ENCODE results near the gene INHBE. TPM values are rescaled to one million over a fixed set of nuclear protein-coding genes. Genes with fewer than 3 reads are reported as not detected.

INHBE gene
- total and polyA plus RNA-seq, 3 experiments from 2014 or later: 0.38 to 0.61 TPM; not detected in 1

DNA sequence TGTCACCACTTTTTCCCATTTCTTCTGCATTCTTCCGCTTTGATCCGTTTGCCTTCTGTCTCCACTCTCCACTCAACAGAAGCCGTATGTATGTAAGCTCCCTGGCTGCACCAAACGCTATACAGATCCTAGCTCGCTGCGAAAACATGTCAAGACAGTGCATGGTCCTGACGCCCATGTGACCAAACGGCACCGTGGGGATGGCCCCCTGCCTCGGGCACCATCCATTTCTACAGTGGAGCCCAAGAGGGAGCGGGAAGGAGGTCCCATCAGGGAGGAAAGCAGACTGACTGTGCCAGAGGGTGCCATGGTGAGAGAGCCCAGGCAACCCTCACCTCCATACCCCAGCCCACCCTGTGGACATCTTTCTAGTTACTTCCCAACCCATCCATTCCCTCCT is 12.8 kb downstream of the INHBE start:
- ChIA-PET POLR2A (no interaction called here), CTCF (no interaction called here)
- H3K4me3 ChIP-seq (ENCODE audit: low read length): no peak overlapping the region

DNA sequence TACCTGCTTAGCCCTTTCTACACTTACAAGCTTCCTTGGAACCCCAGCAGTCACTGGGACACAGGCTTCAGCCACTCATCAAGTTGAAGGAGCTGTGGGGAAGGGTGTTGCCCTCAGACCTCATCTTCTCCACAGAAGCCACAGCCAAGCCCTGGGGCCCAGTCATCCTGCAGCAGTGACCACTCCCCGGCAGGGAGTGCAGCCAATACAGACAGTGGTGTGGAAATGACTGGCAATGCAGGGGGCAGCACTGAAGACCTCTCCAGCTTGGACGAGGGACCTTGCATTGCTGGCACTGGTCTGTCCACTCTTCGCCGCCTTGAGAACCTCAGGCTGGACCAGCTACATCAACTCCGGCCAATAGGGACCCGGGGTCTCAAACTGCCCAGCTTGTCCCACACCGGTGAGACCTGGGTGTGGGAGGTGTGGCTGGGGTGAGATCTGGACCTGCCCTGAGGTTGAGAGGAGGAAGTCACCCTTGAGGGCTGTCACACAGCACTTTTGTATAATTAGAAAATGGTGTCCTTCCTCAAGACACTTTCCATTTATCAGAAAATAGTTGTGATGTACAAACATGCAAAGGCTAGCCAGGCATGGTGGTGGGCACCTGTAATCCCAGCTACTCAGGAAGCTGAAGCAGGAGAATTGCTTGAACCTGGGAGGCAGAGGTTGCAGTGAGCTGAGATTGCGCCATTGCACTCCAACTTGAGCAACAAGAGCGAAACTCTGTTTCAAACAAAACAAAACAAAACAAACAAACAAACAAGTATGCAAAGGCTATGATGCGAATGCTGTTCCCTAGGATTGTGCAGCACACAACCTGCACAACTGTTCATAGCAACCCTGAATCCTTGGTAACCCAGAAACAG is 14.4 kb downstream of the INHBE start:
- Histone ChIP-seq H3K27ac (ENCODE audit: low read depth, low read length) (no peak overlapping the region), H3K4me3 (ENCODE audit: low read length) (no peak overlapping the region), H3K9me3 (ENCODE audit: low read length) (no peaks in the 10 kb centered on the region), H3K27me3 (ENCODE audit: insufficient read depth, low read length, poor library complexity, severe bottlenecking) (no peaks in the 10 kb centered on the region), H3K36me3 (ENCODE audit: insufficient read depth, low read length) (peaks cover 42% of the 10 kb centered on the region), H3K4me1 (ENCODE audit: insufficient read depth, low read length) (peaks cover 40% of the 10 kb centered on the region)
- no peak for DNase-seq
- Mint-ChIP-seq H3K27me3 (no peaks in the 10 kb centered on the region), H3K27ac (peak overlapping the region in 6 of 8 donors; percentile 14 to 75 (median 47)), H3K9me3 (peaks cover 0 to 2% (median 0%) of the 10 kb centered on the region in 5 donors), H3K4me3 (no peak overlapping the region), H3K36me3 (peaks cover 8 to 68% (median 22%) of the 10 kb centered on the region in 3 donors), H3K4me1 (peaks cover 34 to 51% (median 34%) of the 10 kb centered on the region in 3 donors)
- POLR2A ChIA-PET: no interaction called here
- CTCF ChIA-PET: interaction anchor here (1.8 to 1.9 kb wide), 2 partner anchors 9 to 11 kb away, joined by 7 to 9 read pairs; partner anchors contain the start of gene GLI1

More for the DNA sequence above, 12.8 kb downstream of the INHBE start:
- Histone ChIP-seq H3K27me3 (ENCODE audit: insufficient read depth, low read length, poor library complexity, severe bottlenecking) (no peaks in the 10 kb centered on the region), H3K36me3 (ENCODE audit: insufficient read depth, low read length) (peaks cover 29% of the 10 kb centered on the region), H3K27ac (ENCODE audit: low read depth, low read length) (no peak overlapping the region), H3K9me3 (ENCODE audit: low read length) (no peaks in the 10 kb centered on the region), H3K4me1 (ENCODE audit: insufficient read depth, low read length) (peaks cover 27% of the 10 kb centered on the region)
- DNase-seq: no peak
- H3K27me3 Mint-ChIP-seq: peaks cover 0 to 2% of the 10 kb centered on the region in 2 donors
- peak overlapping the region in 5 of 8 donors; percentile 0 to 87 (median 72) for H3K27ac Mint-ChIP-seq
- peaks cover 21 to 40% (median 21%) of the 10 kb centered on the region in 3 donors for H3K4me1 Mint-ChIP-seq
- peaks cover 0 to 54% (median 11%) of the 10 kb centered on the region in 3 donors for H3K36me3 Mint-ChIP-seq
- H3K9me3 Mint-ChIP-seq: peaks cover 0 to 2% (median 0%) of the 10 kb centered on the region in 5 donors
- H3K4me3 Mint-ChIP-seq: no peak overlapping the region

DNA sequence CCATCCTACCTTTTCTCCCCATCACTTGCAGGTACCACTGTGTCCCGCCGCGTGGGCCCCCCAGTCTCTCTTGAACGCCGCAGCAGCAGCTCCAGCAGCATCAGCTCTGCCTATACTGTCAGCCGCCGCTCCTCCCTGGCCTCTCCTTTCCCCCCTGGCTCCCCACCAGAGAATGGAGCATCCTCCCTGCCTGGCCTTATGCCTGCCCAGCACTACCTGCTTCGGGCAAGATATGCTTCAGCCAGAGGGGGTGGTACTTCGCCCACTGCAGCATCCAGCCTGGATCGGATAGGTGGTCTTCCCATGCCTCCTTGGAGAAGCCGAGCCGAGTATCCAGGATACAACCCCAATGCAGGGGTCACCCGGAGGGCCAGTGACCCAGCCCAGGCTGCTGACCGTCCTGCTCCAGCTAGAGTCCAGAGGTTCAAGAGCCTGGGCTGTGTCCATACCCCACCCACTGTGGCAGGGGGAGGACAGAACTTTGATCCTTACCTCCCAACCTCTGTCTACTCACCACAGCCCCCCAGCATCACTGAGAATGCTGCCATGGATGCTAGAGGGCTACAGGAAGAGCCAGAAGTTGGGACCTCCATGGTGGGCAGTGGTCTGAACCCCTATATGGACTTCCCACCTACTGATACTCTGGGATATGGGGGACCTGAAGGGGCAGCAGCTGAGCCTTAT is 15.3 kb downstream of the INHBE start:
- no peak overlapping the region for H3K27ac Mint-ChIP-seq
- no peak for DNase-seq
- peaks cover 0 to 2% (median 0%) of the 10 kb centered on the region in 5 donors for H3K9me3 Mint-ChIP-seq
- ChIA-PET POLR2A (interaction anchor here (1.0 kb wide), 1 partner anchor 10 kb away, joined by 4 read pairs; no protein-coding TSS in a partner anchor), CTCF (interaction anchor here (1.8 to 1.9 kb wide), 2 partner anchors 10 to 11 kb away, joined by 7 to 9 read pairs; partner anchors contain the start of gene GLI1)
- Histone ChIP-seq H3K9me3 (ENCODE audit: low read length) (no peaks in the 10 kb centered on the region), H3K4me1 (ENCODE audit: insufficient read depth, low read length) (peaks cover 49% of the 10 kb centered on the region), H3K4me3 (ENCODE audit: low read length) (no peak overlapping the region), H3K36me3 (ENCODE audit: insufficient read depth, low read length) (peaks cover 48% of the 10 kb centered on the region), H3K27me3 (ENCODE audit: insufficient read depth, low read length, poor library complexity, severe bottlenecking) (no peaks in the 10 kb centered on the region), H3K27ac (ENCODE audit: low read depth, low read length) (no peak overlapping the region)
- H3K4me1 Mint-ChIP-seq: peaks cover 39 to 54% (median 40%) of the 10 kb centered on the region in 3 donors
- H3K27me3 Mint-ChIP-seq: no peaks in the 10 kb centered on the region
- peaks cover 9 to 74% (median 25%) of the 10 kb centered on the region in 3 donors for H3K36me3 Mint-ChIP-seq
- no peak overlapping the region for H3K4me3 Mint-ChIP-seq

DNA sequence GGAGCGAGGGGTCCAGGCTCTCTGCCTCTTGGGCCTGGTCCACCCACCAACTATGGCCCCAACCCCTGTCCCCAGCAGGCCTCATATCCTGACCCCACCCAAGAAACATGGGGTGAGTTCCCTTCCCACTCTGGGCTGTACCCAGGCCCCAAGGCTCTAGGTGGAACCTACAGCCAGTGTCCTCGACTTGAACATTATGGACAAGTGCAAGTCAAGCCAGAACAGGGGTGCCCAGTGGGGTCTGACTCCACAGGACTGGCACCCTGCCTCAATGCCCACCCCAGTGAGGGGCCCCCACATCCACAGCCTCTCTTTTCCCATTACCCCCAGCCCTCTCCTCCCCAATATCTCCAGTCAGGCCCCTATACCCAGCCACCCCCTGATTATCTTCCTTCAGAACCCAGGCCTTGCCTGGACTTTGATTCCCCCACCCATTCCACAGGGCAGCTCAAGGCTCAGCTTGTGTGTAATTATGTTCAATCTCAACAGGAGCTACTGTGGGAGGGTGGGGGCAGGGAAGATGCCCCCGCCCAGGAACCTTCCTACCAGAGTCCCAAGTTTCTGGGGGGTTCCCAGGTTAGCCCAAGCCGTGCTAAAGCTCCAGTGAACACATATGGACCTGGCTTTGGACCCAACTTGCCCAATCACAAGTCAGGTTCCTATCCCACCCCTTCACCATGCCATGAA is 16.0 kb downstream of the INHBE start:
- POLR2A ChIA-PET: interaction anchor here (1.0 kb wide), 1 partner anchor 11 kb away, joined by 4 read pairs; no protein-coding TSS in a partner anchor
- Mint-ChIP-seq H3K36me3 (peaks cover 9 to 80% (median 26%) of the 10 kb centered on the region in 3 donors), H3K27me3 (no peaks in the 10 kb centered on the region), H3K4me1 (peaks cover 40 to 61% (median 46%) of the 10 kb centered on the region in 3 donors), H3K4me3 (no peak overlapping the region), H3K9me3 (peaks cover 0 to 2% (median 0%) of the 10 kb centered on the region in 5 donors), H3K27ac (peak overlapping the region in 6 of 8 donors; percentile 17 to 94 (median 62))
- Histone ChIP-seq H3K4me3 (ENCODE audit: low read length) (no peak overlapping the region), H3K9me3 (ENCODE audit: low read length) (no peaks in the 10 kb centered on the region), H3K36me3 (ENCODE audit: insufficient read depth, low read length) (peaks cover 48% of the 10 kb centered on the region), H3K4me1 (ENCODE audit: insufficient read depth, low read length) (peaks cover 56% of the 10 kb centered on the region), H3K27ac (ENCODE audit: low read depth, low read length) (no peak overlapping the region), H3K27me3 (ENCODE audit: insufficient read depth, low read length, poor library complexity, severe bottlenecking) (no peaks in the 10 kb centered on the region)
- CTCF ChIA-PET: interaction anchor here (0.7 to 1.8 kb wide), 4 partner anchors 8 to 14 kb away, joined by 3 to 9 read pairs (median 5); partner anchors contain the start of gene GLI1
- no peak for DNase-seq

DNA sequence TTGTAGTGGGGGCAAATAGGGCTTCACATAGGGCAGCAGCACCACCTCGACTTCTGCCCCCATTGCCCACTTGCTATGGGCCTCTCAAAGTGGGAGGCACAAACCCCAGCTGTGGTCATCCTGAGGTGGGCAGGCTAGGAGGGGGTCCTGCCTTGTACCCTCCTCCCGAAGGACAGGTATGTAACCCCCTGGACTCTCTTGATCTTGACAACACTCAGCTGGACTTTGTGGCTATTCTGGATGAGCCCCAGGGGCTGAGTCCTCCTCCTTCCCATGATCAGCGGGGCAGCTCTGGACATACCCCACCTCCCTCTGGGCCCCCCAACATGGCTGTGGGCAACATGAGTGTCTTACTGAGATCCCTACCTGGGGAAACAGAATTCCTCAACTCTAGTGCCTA is 16.6 kb downstream of the INHBE start:
- peak overlapping the region in 1 of 7 donors; percentile 82 for H3K4me3 Mint-ChIP-seq
- peaks cover 0 to 2% (median 0%) of the 10 kb centered on the region in 5 donors for H3K9me3 Mint-ChIP-seq
- DNase-seq: no peak
- Histone ChIP-seq H3K27ac (ENCODE audit: low read depth, low read length) (no peak overlapping the region), H3K4me3 (ENCODE audit: low read length) (no peak overlapping the region), H3K36me3 (ENCODE audit: insufficient read depth, low read length) (peaks cover 48% of the 10 kb centered on the region), H3K9me3 (ENCODE audit: low read length) (no peaks in the 10 kb centered on the region), H3K4me1 (ENCODE audit: insufficient read depth, low read length) (peaks cover 61% of the 10 kb centered on the region), H3K27me3 (ENCODE audit: insufficient read depth, low read length, poor library complexity, severe bottlenecking) (no peaks in the 10 kb centered on the region)
- peak overlapping the region in 4 of 8 donors; percentile 64 to 94 (median 82) for H3K27ac Mint-ChIP-seq
- ChIA-PET POLR2A (no interaction called here), CTCF (interaction anchor here (0.7 to 1.8 kb wide), 3 partner anchors 9 to 14 kb away, joined by 3 to 6 read pairs (median 4); no protein-coding TSS in a partner anchor)
- H3K27me3 Mint-ChIP-seq: no peaks in the 10 kb centered on the region
- peaks cover 9 to 85% (median 28%) of the 10 kb centered on the region in 3 donors for H3K36me3 Mint-ChIP-seq
- peaks cover 45 to 65% (median 51%) of the 10 kb centered on the region in 3 donors for H3K4me1 Mint-ChIP-seq

DNA sequence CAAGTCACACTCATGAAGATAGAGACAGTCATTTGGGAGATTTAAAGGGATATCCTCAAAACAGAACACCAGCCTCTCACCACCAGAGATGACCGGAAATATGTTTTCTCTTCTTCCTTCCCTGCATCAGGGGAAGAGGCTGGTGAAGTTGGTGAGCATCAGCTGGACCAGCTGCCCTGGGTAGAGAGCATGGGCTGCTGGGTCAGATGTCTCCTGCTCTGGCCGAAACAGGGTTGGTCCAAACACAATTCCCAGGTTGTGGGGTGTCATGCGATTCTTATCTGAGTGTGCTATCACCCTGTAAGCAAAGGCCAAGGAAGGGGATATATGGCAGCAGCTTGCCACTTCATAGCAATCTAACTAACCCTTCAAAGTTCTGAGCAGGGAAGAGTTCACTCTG is 17.3 kb downstream of the INHBE start:
- DNase-seq: no peak
- H3K36me3 ChIP-seq (ENCODE audit: insufficient read depth, low read length): peaks cover 48% of the 10 kb centered on the region
- POLR2A ChIA-PET: no interaction called here
- H3K4me3 Mint-ChIP-seq: peak overlapping the region in 3 of 7 donors; percentile 19 to 82 (median 78)
- H3K27ac ChIP-seq (ENCODE audit: low read depth, low read length): no peak overlapping the region
- peaks cover 52 to 68% (median 58%) of the 10 kb centered on the region in 3 donors for H3K4me1 Mint-ChIP-seq
- H3K9me3 ChIP-seq (ENCODE audit: low read length): no peaks in the 10 kb centered on the region
- H3K27ac Mint-ChIP-seq: peak overlapping the region in 6 of 8 donors; percentile 58 to 87 (median 75)
- CTCF ChIA-PET: interaction anchor here (1.6 to 1.8 kb wide), 2 partner anchors 10 to 12 kb away, joined by 4 to 6 read pairs; no protein-coding TSS in a partner anchor
- no peaks in the 10 kb centered on the region for H3K27me3 Mint-ChIP-seq
- peaks cover 0 to 2% (median 0%) of the 10 kb centered on the region in 5 donors for H3K9me3 Mint-ChIP-seq
- H3K27me3 ChIP-seq (ENCODE audit: insufficient read depth, low read length, poor library complexity, severe bottlenecking): no peaks in the 10 kb centered on the region
- H3K4me3 ChIP-seq (ENCODE audit: low read length): no peak overlapping the region
- H3K36me3 Mint-ChIP-seq: peaks cover 9 to 88% (median 28%) of the 10 kb centered on the region in 3 donors
- H3K4me1 ChIP-seq (ENCODE audit: insufficient read depth, low read length): peaks cover 61% of the 10 kb centered on the region

DNA sequence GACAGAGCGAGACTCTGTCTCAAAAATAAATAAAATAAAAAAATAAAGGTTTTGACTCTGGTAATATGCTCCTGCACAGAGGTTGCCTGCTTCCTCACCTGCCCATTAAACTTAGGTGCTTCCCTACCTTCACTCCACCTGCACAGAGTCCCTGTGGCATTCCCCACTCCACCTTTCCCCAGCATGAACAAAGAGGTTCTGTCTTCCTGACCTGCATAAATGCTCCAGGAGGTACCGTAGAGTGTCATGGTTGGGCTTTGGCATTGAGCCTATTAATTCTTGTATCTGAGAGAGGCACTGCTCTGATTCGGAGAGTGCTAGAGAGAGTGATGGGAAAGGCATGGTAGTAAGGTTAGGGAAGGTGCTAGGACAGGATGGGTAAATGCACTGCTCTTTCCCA is 18.3 kb downstream of the INHBE start:
- Histone ChIP-seq H3K4me3 (ENCODE audit: low read length) (no peak overlapping the region), H3K27me3 (ENCODE audit: insufficient read depth, low read length, poor library complexity, severe bottlenecking) (no peaks in the 10 kb centered on the region), H3K9me3 (ENCODE audit: low read length) (no peaks in the 10 kb centered on the region), H3K4me1 (ENCODE audit: insufficient read depth, low read length) (peaks cover 67% of the 10 kb centered on the region), H3K27ac (ENCODE audit: low read depth, low read length) (no peak overlapping the region), H3K36me3 (ENCODE audit: insufficient read depth, low read length) (peaks cover 48% of the 10 kb centered on the region)
- H3K36me3 Mint-ChIP-seq: peaks cover 9 to 87% (median 23%) of the 10 kb centered on the region in 3 donors
- H3K27ac Mint-ChIP-seq: peak overlapping the region in 5 of 8 donors; percentile 4 to 92 (median 85)
- H3K4me3 Mint-ChIP-seq: peak overlapping the region in 5 of 7 donors; percentile 19 to 86 (median 59)
- DNase-seq: no peak
- no peaks in the 10 kb centered on the region for H3K9me3 Mint-ChIP-seq
- H3K27me3 Mint-ChIP-seq: peaks cover 0 to 1% of the 10 kb centered on the region in 2 donors
- H3K4me1 Mint-ChIP-seq: peaks cover 55 to 76% (median 64%) of the 10 kb centered on the region in 3 donors
- POLR2A ChIA-PET: no interaction called here
- CTCF ChIA-PET: interaction anchor here (2.3 to 10.4 kb wide), 2 partner anchors 13 to 17 kb away, joined by 9 to 167 read pairs; partner anchors contain the start of genes GLI1 and INHBE

Measured in CD8-positive, alpha-beta memory T cell (primary cell).